Calu3 (cell line): ENCODE results near the gene MAOB. TPM values are rescaled to one million over a fixed set of nuclear protein-coding genes. Genes with fewer than 3 reads are reported as not detected.

Source experiments
- BruUV-seq: library from RNA; stranded (reverse); fragments of 400-500 nt; replicated peaks from 2 replicates; lab custom pipeline; 2021; lab: Mats Ljungman, UMichigan
- CTCF ChIA-PET: fragments of 300-600 bp; sonication (Branson Sonifier 250); formaldehyde crosslinking; loops from one replicate; lab custom pipeline; 2022; ENCODE audit warnings: antibody characterized with exemption; lab: Charles Lee
- DNase-seq: peaks from one replicate; pipeline ENCODE4 v3.0.0; 2022
- H3K27ac Mint-ChIP-seq: one replicate; pipeline ENCODE4 v1.8.0; 2022; ENCODE audit warnings: mixed read lengths; ENCODE audit not compliant: unreplicated experiment
- H3K27me3 Mint-ChIP-seq: one replicate; pipeline ENCODE4 v1.8.0; 2022; ENCODE audit warnings: mixed read lengths; ENCODE audit not compliant: unreplicated experiment
- H3K36me3 Mint-ChIP-seq: one replicate; pipeline ENCODE4 v1.8.0; 2022; ENCODE audit warnings: mild to moderate bottlenecking, moderate library complexity, mixed read lengths; ENCODE audit not compliant: insufficient read depth, unreplicated experiment
- H3K4me1 Mint-ChIP-seq: one replicate; pipeline ENCODE4 v1.8.0; 2022; ENCODE audit warnings: mild to moderate bottlenecking, low read depth, mixed read lengths; ENCODE audit not compliant: unreplicated experiment
- H3K4me3 Mint-ChIP-seq: one replicate; pipeline ENCODE4 v1.8.0; 2022; ENCODE audit warnings: mild to moderate bottlenecking, low read depth, moderate library complexity, mixed read lengths; ENCODE audit not compliant: unreplicated experiment
- H3K9me3 Mint-ChIP-seq: one replicate; pipeline ENCODE4 v1.8.0; 2022; ENCODE audit warnings: low read depth, mixed read lengths; ENCODE audit not compliant: unreplicated experiment
- intact Hi-C: fragments of 100-400 bp; cut with micrococcal nuclease; formaldehyde crosslinking; loops from one replicate; pipeline ENCODE4 v1.10.0; 2022; ENCODE audit not compliant: unreplicated experiment
- total RNA-seq: library from RNA; stranded (reverse); gene quantifications from 2 replicates; pipeline ENCODE4 v1.2.3, GENCODE V29; 2022
- TF ChIP-seq, protein P1 (sequence below): fragments of 200-600 bp; IDR thresholded peaks from one replicate; pipeline ENCODE4 v1.8.0; 2022; ENCODE audit warnings: antibody characterized with exemption; ENCODE audit not compliant: unreplicated experiment

MAOB gene
- total RNA-seq, 1 experiment from 2014 or later: 56.8 TPM

DNA sequence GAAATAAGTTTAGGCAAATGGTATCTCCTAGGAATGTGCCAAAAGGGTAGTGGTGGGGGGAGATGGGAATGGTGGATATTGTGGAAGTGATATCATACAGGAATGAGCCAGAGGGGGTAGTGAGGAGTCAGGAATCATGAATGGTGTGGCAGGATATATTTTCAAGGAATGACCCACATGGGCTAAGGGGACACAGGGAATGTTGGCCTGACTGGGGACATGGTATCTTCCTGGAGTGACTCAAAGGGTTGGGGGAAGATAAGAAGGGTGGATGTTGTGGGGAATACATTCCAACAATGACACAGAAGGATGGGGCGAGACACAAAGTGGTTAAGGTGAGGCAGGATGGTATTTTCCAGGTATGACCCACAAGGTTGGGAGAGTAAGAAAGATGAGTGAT lies 165.6 kb downstream of the MAOB start:
- CTCF ChIA-PET: no interaction called here
- no peak for DNase-seq
- Mint-ChIP-seq H3K27ac (no peak overlapping the region), H3K27me3 (no peaks in the 10 kb centered on the region), H3K9me3 (no peaks in the 10 kb centered on the region), H3K4me3 (no peak overlapping the region), H3K36me3 (no peaks in the 10 kb centered on the region), H3K4me1 (no peaks in the 10 kb centered on the region)
- TF ChIP-seq, protein P1, sequence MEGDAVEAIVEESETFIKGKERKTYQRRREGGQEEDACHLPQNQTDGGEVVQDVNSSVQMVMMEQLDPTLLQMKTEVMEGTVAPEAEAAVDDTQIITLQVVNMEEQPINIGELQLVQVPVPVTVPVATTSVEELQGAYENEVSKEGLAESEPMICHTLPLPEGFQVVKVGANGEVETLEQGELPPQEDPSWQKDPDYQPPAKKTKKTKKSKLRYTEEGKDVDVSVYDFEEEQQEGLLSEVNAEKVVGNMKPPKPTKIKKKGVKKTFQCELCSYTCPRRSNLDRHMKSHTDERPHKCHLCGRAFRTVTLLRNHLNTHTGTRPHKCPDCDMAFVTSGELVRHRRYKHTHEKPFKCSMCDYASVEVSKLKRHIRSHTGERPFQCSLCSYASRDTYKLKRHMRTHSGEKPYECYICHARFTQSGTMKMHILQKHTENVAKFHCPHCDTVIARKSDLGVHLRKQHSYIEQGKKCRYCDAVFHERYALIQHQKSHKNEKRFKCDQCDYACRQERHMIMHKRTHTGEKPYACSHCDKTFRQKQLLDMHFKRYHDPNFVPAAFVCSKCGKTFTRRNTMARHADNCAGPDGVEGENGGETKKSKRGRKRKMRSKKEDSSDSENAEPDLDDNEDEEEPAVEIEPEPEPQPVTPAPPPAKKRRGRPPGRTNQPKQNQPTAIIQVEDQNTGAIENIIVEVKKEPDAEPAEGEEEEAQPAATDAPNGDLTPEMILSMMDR: no peak
- intact Hi-C loops: no loop called here
- no TSS peak for BruUV-seq

Other genes starting within 250 kb of the MAOB start
- 1.8 and 3.3 TPM in 2 replicates for gene MAOA, start 226.2 kb downstream of the MAOB start, total RNA-seq
- 0.86 and 1.5 TPM in 2 replicates for gene NDP, start 90.9 kb upstream of the MAOB start, total RNA-seq